Endothelial cell of umbilical vein (primary cell): Measurements from ENCODE around the gene PLXNA4. TPM values are rescaled to one million over a fixed set of nuclear protein-coding genes. Genes with fewer than 3 reads are reported as not detected.

Source experiments
- BruUV-seq: library from RNA; stranded (reverse); fragments of 400-500 nt; replicated peaks from 2 replicates; lab custom pipeline; 2021; lab: Mats Ljungman, UMichigan
- CTCF ChIA-PET: fragments of 300-600, 350-600 bp; sonication (Branson Sonifier 250); formaldehyde crosslinking; loops from one replicate; lab custom pipeline; 2021; ENCODE audit warnings: antibody characterized with exemption, inconsistent platforms; lab: Charles Lee
- POLR2A ChIA-PET: fragments of 300-600, 350-600 bp; sonication (Branson Sonifier 250); formaldehyde crosslinking; loops from one replicate; lab custom pipeline; 2021; ENCODE audit warnings: antibody characterized with exemption, inconsistent platforms; lab: Charles Lee
- DNase-seq: peaks from one replicate; pipeline ENCODE4 v3.0.0-alpha.2; 2011; ENCODE audit warnings: low read depth, low spot score
- FAIRE-seq: peaks from 2 replicates; lab custom pipeline; 2011; peaks lifted over from hg19 to GRCh38; lab: Jason Lieb, UNC
- H2AFZ ChIP-seq: 2 replicates; pipeline ENCODE4 v1.6.0; 2012; ENCODE audit warnings: low read depth, low read length, control low read depth, inconsistent platforms
- H3K27ac ChIP-seq: 2 replicates; pipeline ENCODE4 v1.5.1; 2011; ENCODE audit warnings: low read depth, mild to moderate bottlenecking, control low read depth, low read length, moderate library complexity; ENCODE audit not compliant: insufficient read depth
- H3K27me3 ChIP-seq, 2 experiments: 2 replicates each; pipeline versions ENCODE4 v1.6.0 to v1.6.1; 2011; ENCODE audit warnings: low read length in 2 of 2, mixed read lengths in 1 of 2; ENCODE audit not compliant: control insufficient read depth in 2 of 2, insufficient read depth in 2 of 2
- H3K36me3 ChIP-seq, 2 experiments: 2 replicates in 1 of 2; 3 replicates in 1 of 2; pipeline ENCODE4 v1.5.1; 2011; ENCODE audit warnings: low read length in 2 of 2, mild to moderate bottlenecking in 1 of 2, moderate library complexity in 1 of 2; ENCODE audit not compliant: control insufficient read depth in 2 of 2, insufficient read depth in 2 of 2; ENCODE audit errors: extremely low read depth in 1 of 2
- H3K4me1 ChIP-seq: 3 replicates; pipeline ENCODE4 v1.5.1; 2011; ENCODE audit warnings: mild to moderate bottlenecking, low read length; ENCODE audit not compliant: control insufficient read depth, insufficient read depth; ENCODE audit errors: extremely low read depth
- H3K4me2 ChIP-seq: 2 replicates; pipeline ENCODE4 v1.6.1; 2011; ENCODE audit warnings: low read length, control low read depth, mixed read lengths; ENCODE audit not compliant: insufficient read depth
- H3K4me3 ChIP-seq, 3 experiments: fragments of 200-600 bp in 1 of 3; sonication (generic), shearing (Covaris generic) in 1 of 3; replicated peaks in 1 of 3; 2 replicates each; pipeline ENCODE4 v1.5.1; 2011 to 2016; ENCODE audit warnings: control low read depth in 3 of 3, low read length in 3 of 3, mild to moderate bottlenecking in 2 of 3, inconsistent platforms in 1 of 3, low read depth in 1 of 3, moderate library complexity in 1 of 3; ENCODE audit not compliant: insufficient read depth in 1 of 3
- H3K79me2 ChIP-seq: 2 replicates; pipeline ENCODE4 v1.6.0; 2012; ENCODE audit warnings: low read length, inconsistent platforms; ENCODE audit not compliant: control insufficient read depth, insufficient read depth
- H3K9ac ChIP-seq: replicated peaks from 2 replicates; pipeline ENCODE3; 2011; ENCODE audit warnings: low read length, control low read depth; ENCODE audit not compliant: insufficient read depth; ENCODE audit errors: extremely low read depth
- H3K9me1 ChIP-seq: replicated peaks from 3 replicates; pipeline ENCODE4 v1.6.0; 2011; ENCODE audit warnings: mild to moderate bottlenecking, low read length; ENCODE audit not compliant: control insufficient read depth, insufficient read depth; ENCODE audit errors: extremely low read depth
- H3K9me3 ChIP-seq: replicated peaks from 2 replicates; pipeline ENCODE4 v1.5.1; 2012; ENCODE audit warnings: low read length, inconsistent platforms; ENCODE audit not compliant: control insufficient read depth, insufficient read depth
- H4K20me1 ChIP-seq: replicated peaks from 2 replicates; pipeline ENCODE3; 2011; ENCODE audit warnings: mild to moderate bottlenecking, low read length; ENCODE audit not compliant: control insufficient read depth, insufficient read depth; ENCODE audit errors: extremely low read depth
- EZH2 ChIP-seq: IDR thresholded peaks from 2 replicates; pipeline ENCODE4 v1.6.1; 2012; ENCODE audit warnings: borderline replicate concordance, low read depth, mild to moderate bottlenecking, moderate library complexity, low read length, inconsistent platforms; ENCODE audit not compliant: severe bottlenecking
- FOS ChIP-seq: IDR thresholded peaks from 2 replicates; pipeline ENCODE4 v1.6.1; 2011; ENCODE audit warnings: mild to moderate bottlenecking, low read length, moderate library complexity, borderline replicate concordance; ENCODE audit not compliant: insufficient read depth
- GATA2 ChIP-seq: IDR thresholded peaks from 2 replicates; pipeline ENCODE4 v1.7.0; 2011; ENCODE audit warnings: low read depth, mild to moderate bottlenecking, moderate library complexity, mixed read lengths, low read length; ENCODE audit not compliant: insufficient read length, insufficient read depth
- JUN ChIP-seq: IDR thresholded peaks from 2 replicates; pipeline ENCODE4 v1.6.1; 2011; ENCODE audit warnings: borderline replicate concordance, low read depth; ENCODE audit not compliant: insufficient read length, insufficient read depth
- MYC ChIP-seq: IDR thresholded peaks from one replicate; pipeline ENCODE4 v1.6.1; 2011; ENCODE audit warnings: mild to moderate bottlenecking, low read depth, low read length
- POLR2A ChIP-seq: IDR thresholded peaks from 2 replicates; pipeline ENCODE4 v1.6.1; 2012; ENCODE audit warnings: low read depth, mild to moderate bottlenecking, control low read depth, low read length
- POLR2AphosphoS5 ChIP-seq: IDR thresholded peaks from 2 replicates; pipeline ENCODE4 v1.6.1; 2012; ENCODE audit warnings: low read depth, mild to moderate bottlenecking, control low read depth, low read length, moderate library complexity; ENCODE audit not compliant: insufficient read depth
- dilution Hi-C: fragments of 300-500 bp; cut with MboI; formaldehyde crosslinking; loops from one replicate; pipeline ENCODE4 v1.15.0; 2019; ENCODE audit warnings: low sequenced_read_pairs; ENCODE audit not compliant: extremely low pct_ligation_motif_present
- intact Hi-C: fragments of 100-400 bp; cut with micrococcal nuclease; formaldehyde crosslinking; loops from one replicate; pipeline ENCODE4 v1.10.0; 2022
- polyA plus RNA-seq, 4 experiments: library from polyadenylated mRNA; depleted of rRNA in 3 of 4; stranded (reverse) in 3 of 4; unstranded in 1 of 4; fragments of >200 nt; gene quantifications; 2 replicates each; pipeline versions ENCODE4 v1.2.1 to v1.2.3, GENCODE V29; 2011 to 2012; ENCODE audit warnings: missing spikeins in 1 of 4
- total RNA-seq: library from RNA; stranded (reverse); gene quantifications from 2 replicates; pipeline ENCODE4 v1.2.3, GENCODE V29; 2021
- TF ChIP-seq, protein P1 (sequence below): IDR thresholded peaks from 2 replicates; pipeline ENCODE4 v1.6.1; 2011; ENCODE audit not compliant: insufficient read depth, insufficient read length
- TF ChIP-seq, protein P2 (sequence below), 2 donors: IDR thresholded peaks; 1 replicate in 1 of 2; 2 replicates in 1 of 2; pipeline ENCODE4 v1.5.1; 2011; ENCODE audit warnings: low read length in 2 of 2, mild to moderate bottlenecking in 2 of 2, moderate library complexity in 2 of 2, control low read depth in 1 of 2, inconsistent platforms in 1 of 2, low read depth in 1 of 2; ENCODE audit not compliant: insufficient read depth in 1 of 2; ENCODE audit errors: extremely low read depth in 1 of 2

Gene PLXNA4
- total and polyA plus RNA-seq, 2 donors (not counting 3 experiments of a cell fraction or from before 2014, with no cell fraction given) = 12.1 to 20.4 TPM

DNA sequence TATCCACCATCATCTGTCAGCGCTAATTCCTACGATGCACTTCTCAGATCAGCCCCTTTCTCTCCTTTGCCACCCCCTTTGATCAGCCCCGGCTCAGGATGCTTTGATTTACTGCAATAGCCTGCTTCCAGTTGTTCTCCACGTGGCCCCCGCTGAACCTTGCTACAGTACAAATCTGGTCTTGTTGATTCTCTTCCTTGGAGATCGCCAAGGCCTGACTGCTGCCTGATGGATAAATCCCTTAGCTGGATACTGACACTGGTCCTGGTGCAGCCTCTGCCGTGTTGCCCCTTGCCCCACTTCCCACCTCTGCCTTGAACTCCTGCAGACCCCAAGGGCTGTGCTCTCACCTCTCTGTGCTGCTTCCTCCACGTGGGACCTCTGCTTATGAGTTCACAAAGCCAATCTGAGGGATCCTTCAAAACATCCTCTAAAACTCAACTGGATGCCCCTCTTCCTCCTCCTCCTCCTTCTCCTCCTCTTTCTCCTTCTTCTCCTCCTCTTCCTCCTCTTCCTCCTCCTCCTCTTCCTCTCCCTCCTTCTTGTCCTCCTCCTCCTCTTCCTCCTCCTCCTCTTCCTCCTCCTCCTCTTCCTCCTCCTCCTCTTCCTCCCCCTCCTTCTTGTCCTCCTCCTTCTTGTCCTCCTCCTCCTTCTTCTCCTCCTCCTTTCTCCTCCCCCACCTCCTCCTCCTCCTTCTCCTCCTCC, 15.3 kb downstream of the PLXNA4 start:
- Histone ChIP-seq H3K9me3 (no peaks in the 10 kb centered on the region), H3K9me1 (no peaks in the 10 kb centered on the region), H3K4me2 (no peak overlapping the region), H3K27ac (no peak overlapping the region), H3K79me2 (no peaks in the 10 kb centered on the region), H3K9ac (no peak overlapping the region), H4K20me1 (no peaks in the 10 kb centered on the region), H3K4me1 (no peaks in the 10 kb centered on the region), H2AFZ (no peak overlapping the region), H3K4me3 (no peak overlapping the region), H3K36me3 (no peaks in the 10 kb centered on the region), H3K27me3 (no peaks in the 10 kb centered on the region)
- CTCF ChIA-PET = no interaction called here
- FAIRE-seq (no peak), DNase-seq (no peak)
- POLR2A ChIA-PET = no interaction called here
- no peak for TF ChIP-seq MYC
- no peak for TF ChIP-seq EZH2
- no peak for TF ChIP-seq POLR2A
- TF ChIP-seq, protein P1, sequence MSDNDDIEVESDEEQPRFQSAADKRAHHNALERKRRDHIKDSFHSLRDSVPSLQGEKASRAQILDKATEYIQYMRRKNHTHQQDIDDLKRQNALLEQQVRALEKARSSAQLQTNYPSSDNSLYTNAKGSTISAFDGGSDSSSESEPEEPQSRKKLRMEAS = no peak
- dilution Hi-C loops = no loop called here
- intact Hi-C loops = no loop called here
- no TSS peak for BruUV-seq

DNA sequence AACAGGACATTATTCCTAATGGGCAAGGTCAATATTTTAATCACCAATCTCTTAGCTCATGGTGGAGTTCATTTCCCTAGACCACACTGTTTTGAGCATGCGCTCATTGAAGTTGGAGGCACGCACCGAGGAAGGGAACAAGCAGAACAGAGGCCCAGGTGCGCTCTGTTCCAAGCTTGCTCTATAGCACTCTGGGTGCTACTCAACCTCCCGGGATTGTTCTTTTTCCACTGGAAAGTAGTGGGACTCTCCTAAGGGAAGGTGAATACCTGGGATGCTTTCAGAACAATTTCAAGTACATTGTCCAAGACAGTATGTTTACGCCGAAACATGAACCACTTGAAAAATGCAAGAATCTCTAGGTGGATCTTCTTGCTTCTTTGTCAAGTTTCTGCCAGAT, 16.2 kb downstream of the PLXNA4 start:
- Histone ChIP-seq H3K4me3 (no peak overlapping the region), H3K9me3 (no peaks in the 10 kb centered on the region), H4K20me1 (no peaks in the 10 kb centered on the region), H3K27me3 (no peaks in the 10 kb centered on the region), H3K36me3 (no peaks in the 10 kb centered on the region), H3K27ac (no peak overlapping the region), H3K9ac (no peak overlapping the region), H3K4me1 (no peaks in the 10 kb centered on the region), H2AFZ (no peak overlapping the region), H3K9me1 (no peaks in the 10 kb centered on the region), H3K4me2 (no peak overlapping the region), H3K79me2 (no peaks in the 10 kb centered on the region)
- TF ChIP-seq MYC (no peak), EZH2 (no peak), POLR2A (no peak), JUN (no peak), FOS (no peak), POLR2AphosphoS5 (no peak), GATA2 (no peak)
- TF ChIP-seq, protein P2, sequence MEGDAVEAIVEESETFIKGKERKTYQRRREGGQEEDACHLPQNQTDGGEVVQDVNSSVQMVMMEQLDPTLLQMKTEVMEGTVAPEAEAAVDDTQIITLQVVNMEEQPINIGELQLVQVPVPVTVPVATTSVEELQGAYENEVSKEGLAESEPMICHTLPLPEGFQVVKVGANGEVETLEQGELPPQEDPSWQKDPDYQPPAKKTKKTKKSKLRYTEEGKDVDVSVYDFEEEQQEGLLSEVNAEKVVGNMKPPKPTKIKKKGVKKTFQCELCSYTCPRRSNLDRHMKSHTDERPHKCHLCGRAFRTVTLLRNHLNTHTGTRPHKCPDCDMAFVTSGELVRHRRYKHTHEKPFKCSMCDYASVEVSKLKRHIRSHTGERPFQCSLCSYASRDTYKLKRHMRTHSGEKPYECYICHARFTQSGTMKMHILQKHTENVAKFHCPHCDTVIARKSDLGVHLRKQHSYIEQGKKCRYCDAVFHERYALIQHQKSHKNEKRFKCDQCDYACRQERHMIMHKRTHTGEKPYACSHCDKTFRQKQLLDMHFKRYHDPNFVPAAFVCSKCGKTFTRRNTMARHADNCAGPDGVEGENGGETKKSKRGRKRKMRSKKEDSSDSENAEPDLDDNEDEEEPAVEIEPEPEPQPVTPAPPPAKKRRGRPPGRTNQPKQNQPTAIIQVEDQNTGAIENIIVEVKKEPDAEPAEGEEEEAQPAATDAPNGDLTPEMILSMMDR (IDR thresholded peaks at IDR 0.05; ENCODE audit: extremely low read depth in 1 of 2, insufficient read depth in 1 of 2, low read depth in 1 of 2, low read length in 2 of 2) = no peak
- TF ChIP-seq, protein P1 = no peak
- POLR2A ChIA-PET = no interaction called here
- CTCF ChIA-PET = interaction anchor here (1.4 to 3.1 kb wide), 3 partner anchors 59 to 615 kb away, joined by 3 to 42 read pairs (median 20); no protein-coding TSS in a partner anchor
- DNase-seq (no peak), FAIRE-seq (no peak)
- no TSS peak for BruUV-seq
- intact Hi-C loops (no loop called here), dilution Hi-C loops (no loop called here)
